GM12878 (cell line): ENCODE measurements around the gene CDH4. TPM values are rescaled to one million over a fixed set of nuclear protein-coding genes. Genes with fewer than 3 reads are reported as not detected.

ENCODE experiments used
- ATAC-seq: fragments of 200-7000 bp; cut with Tn5 transposase; 3 replicates; pipeline ENCODE4 v1.9.1; 2020; ENCODE audit warnings: mild to moderate bottlenecking, moderate library complexity
- BruUV-seq: library from RNA; stranded (reverse); fragments of 400-500 nt; replicated peaks from 2 replicates; lab custom pipeline; 2021; lab: Mats Ljungman, UMichigan
- CTCF ChIA-PET: fragments of 300-600 bp; sonication (Branson Sonifier 250); formaldehyde crosslinking; extraction: SDS; loops from one replicate; lab custom pipeline; 2021; ENCODE audit warnings: inconsistent platforms; lab: Yijun Ruan, JAX
- POLR2A ChIA-PET: fragments of 350-600 bp; formaldehyde crosslinking; extraction: SDS; loops from one replicate; lab custom pipeline; 2021; ENCODE audit warnings: inconsistent platforms; lab: Charles Lee
- RAD21 ChIA-PET: fragments of 300-600 bp; sonication (Branson Sonifier 250); formaldehyde crosslinking; loops from one replicate; lab custom pipeline; 2023; ENCODE audit warnings: antibody characterized with exemption; ENCODE audit not compliant: unreplicated experiment; lab: Charles Lee
- SMC1A ChIA-PET: fragments of 300-600 bp; sonication (Branson Sonifier 250); formaldehyde crosslinking; loops from one replicate; lab custom pipeline; 2023; ENCODE audit not compliant: unreplicated experiment, uncharacterized antibody; lab: Charles Lee
- DNase-seq: peaks from one replicate; pipeline ENCODE4 v3.0.0-alpha.2; 2011; ENCODE audit warnings: low read depth, low spot score
- FAIRE-seq: peaks from 3 replicates; lab custom pipeline; 2011; peaks lifted over from hg19 to GRCh38; lab: Jason Lieb, UNC
- H2AFZ ChIP-seq: 2 replicates; pipeline ENCODE4 v1.6.0; 2011; ENCODE audit warnings: low read depth, low read length, control low read depth; ENCODE audit not compliant: control insufficient read depth
- H3K27ac ChIP-seq: 2 replicates; pipeline ENCODE4 v1.5.1; 2011; ENCODE audit warnings: control low read depth; ENCODE audit not compliant: control insufficient read depth, insufficient read depth
- H3K27me3 ChIP-seq, 2 experiments: replicated peaks in 1 of 2; 2 replicates each; pipeline versions ENCODE4 v1.6.0 to v1.6.1; 2011; ENCODE audit warnings: low read length in 1 of 2; ENCODE audit not compliant: control insufficient read depth in 2 of 2, insufficient read depth in 2 of 2
- H3K36me3 ChIP-seq, 2 experiments: 2 replicates each; pipeline ENCODE4 v1.5.1; 2011; ENCODE audit warnings: low read length in 1 of 2; ENCODE audit not compliant: control insufficient read depth in 2 of 2, insufficient read depth in 2 of 2
- H3K4me1 ChIP-seq: 2 replicates; pipeline ENCODE4 v1.6.1; 2011; ENCODE audit warnings: mild to moderate bottlenecking, low read length, moderate library complexity, mixed read lengths; ENCODE audit not compliant: control insufficient read depth, insufficient read depth
- H3K4me2 ChIP-seq: 2 replicates; pipeline ENCODE4 v1.6.0; 2011; ENCODE audit warnings: control low read depth; ENCODE audit not compliant: control insufficient read depth, insufficient read depth
- H3K4me3 ChIP-seq: fragments of 200-600 bp; sonication (generic); 2 replicates; pipeline ENCODE4 v1.5.1; 2016
- H3K79me2 ChIP-seq: 2 replicates; pipeline ENCODE4 v1.6.0; 2011; ENCODE audit warnings: low read length; ENCODE audit not compliant: control insufficient read depth, insufficient read depth
- H3K9ac ChIP-seq: 2 replicates; pipeline ENCODE4 v1.8.0; 2011; ENCODE audit warnings: low read length, control low read depth, mixed read lengths; ENCODE audit not compliant: control insufficient read depth, insufficient read depth
- H3K9me3 ChIP-seq: replicated peaks from 3 replicates; pipeline ENCODE4 v1.5.1; 2011; ENCODE audit warnings: mild to moderate bottlenecking, low read length; ENCODE audit not compliant: control insufficient read depth, insufficient read depth
- H4K20me1 ChIP-seq: 2 replicates; pipeline ENCODE4 v1.6.0; 2011; ENCODE audit not compliant: control insufficient read depth, insufficient read depth
- EP300 ChIP-seq, 2 experiments: fragments of 150-350 bp in 1 of 2; IDR thresholded peaks; 2 replicates each; pipeline ENCODE4 v1.6.1; 2011 to 2012; ENCODE audit warnings: low read depth in 2 of 2, low read length in 2 of 2, borderline replicate concordance in 1 of 2, improper control_type of control experiment in 1 of 2, inconsistent platforms in 1 of 2; ENCODE audit not compliant: control insufficient read depth in 1 of 2
- NR2C1 ChIP-seq: fragments of 450-650 bp; IDR thresholded peaks from 2 replicates; pipeline ENCODE4 v1.6.1; 2017; ENCODE audit warnings: antibody characterized with exemption, mild to moderate bottlenecking, moderate library complexity
- RFX5 ChIP-seq: IDR thresholded peaks from 2 replicates; pipeline ENCODE4 v1.6.1; 2011; ENCODE audit warnings: low read depth, low read length, improper control_type of control experiment
- RUNX3 ChIP-seq: IDR thresholded peaks from 2 replicates; pipeline ENCODE4 v1.6.1; 2012; ENCODE audit warnings: low read length, inconsistent platforms
- TCF12 ChIP-seq: IDR thresholded peaks from 2 replicates; pipeline ENCODE4 v1.6.1; 2011; ENCODE audit warnings: low read depth, mild to moderate bottlenecking, low read length
- ZNF622 ChIP-seq: fragments of 450-650 bp; IDR thresholded peaks from 2 replicates; pipeline ENCODE4 v1.6.1; 2017; ENCODE audit warnings: mild to moderate bottlenecking, inconsistent platforms
- WGBS: methylation state at CpG from one replicate; pipeline ENCODE4 v1.1.6; 2016; ENCODE audit warnings: low lambda C conversion rate; ENCODE audit not compliant: insufficient replicate concordance, insufficient coverage; ENCODE audit errors: missing lambda C conversion rate; 5-methylcytosine and 5-hydroxymethylcytosine counted together
- in situ Hi-C: fragments of 300-500 bp; cut with MboI; formaldehyde crosslinking; loops from 9 replicates; pipeline ENCODE4 v1.14.3; 2018; ENCODE audit warnings: mixed read lengths
- intact Hi-C: fragments of 100-400 bp; cut with micrococcal nuclease; formaldehyde crosslinking; loops from one replicate; pipeline ENCODE4 v1.14.2; 2022; ENCODE audit not compliant: unreplicated experiment
- polyA plus RNA-seq, 11 experiments: library from polyadenylated mRNA; depleted of rRNA in 4 of 11; unstranded in 6 of 11; stranded (reverse) in 5 of 11; fragments of >200 nt; fragmentation: Nextera tagmentation in 4 of 11; fragmentation: Illumina TruSeq in 1 of 11; extraction: Ambion mirVana in 4 of 11; extraction: Trizol in 1 of 11; gene quantifications; 1 replicate in 1 of 11; 2 replicates in 10 of 11; pipeline versions ENCODE4 v1.2.1 to v1.2.3, GENCODE V29; 2011 to 2016; ENCODE audit warnings: inconsistent platforms in 2 of 11, missing spikeins in 2 of 11, low read depth in 1 of 11
- total RNA-seq, 4 experiments: library from RNA; depleted of rRNA in 3 of 4; stranded (reverse); fragments of >200 nt in 3 of 4; fragmentation: Illumina TruSeq in 1 of 4; extraction: Trizol in 1 of 4; gene quantifications; 2 replicates each; pipeline versions ENCODE4 v1.2.1 to v1.2.3, GENCODE V29; 2013 to 2021
- TF ChIP-seq, protein P1 (sequence below): fragments of 450-650 bp; formaldehyde crosslinking; IDR thresholded peaks from 2 replicates; pipeline ENCODE4 v1.4.0; 2020; ENCODE audit warnings: mild to moderate bottlenecking, moderate library complexity
- TF ChIP-seq, protein P2 (sequence below): fragments of 450-650 bp; formaldehyde crosslinking; IDR thresholded peaks from 2 replicates; pipeline ENCODE4 v1.4.0; 2022; ENCODE audit warnings: mild to moderate bottlenecking, moderate library complexity
- TF ChIP-seq, protein P3 (sequence below): fragments of 450-650 bp; formaldehyde crosslinking; IDR thresholded peaks from 2 replicates; pipeline ENCODE4 v1.5.0; 2022; ENCODE audit warnings: mild to moderate bottlenecking, missing genetic modification characterization

The CDH4 gene
- total and polyA plus RNA-seq, 10 of the 15 experiments (the other 5 are each of a cell fraction or from before 2014, with no cell fraction given): not detected

DNA sequence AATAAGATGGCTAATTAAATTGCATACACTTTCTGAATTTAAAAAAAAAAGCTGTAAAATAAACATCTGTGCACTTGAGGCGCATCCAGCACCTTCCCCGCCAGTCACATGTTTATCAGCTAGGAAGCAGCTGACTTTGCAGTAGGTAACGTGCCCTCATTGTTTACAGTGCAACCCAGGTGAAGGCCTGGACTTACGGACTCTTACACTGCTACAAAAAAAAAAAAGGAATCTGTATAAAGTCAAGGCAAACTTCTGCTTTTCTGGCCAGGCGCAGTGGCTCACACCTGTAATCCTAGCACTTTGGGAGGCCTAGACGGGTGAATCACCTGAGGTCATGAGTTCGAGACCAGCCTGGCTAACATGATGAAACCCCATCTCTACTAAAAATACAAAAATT is 327.8 kb downstream of the CDH4 start (continued):
- TF ChIP-seq TCF12: no peak
- TF ChIP-seq ZNF622: no peak

DNA sequence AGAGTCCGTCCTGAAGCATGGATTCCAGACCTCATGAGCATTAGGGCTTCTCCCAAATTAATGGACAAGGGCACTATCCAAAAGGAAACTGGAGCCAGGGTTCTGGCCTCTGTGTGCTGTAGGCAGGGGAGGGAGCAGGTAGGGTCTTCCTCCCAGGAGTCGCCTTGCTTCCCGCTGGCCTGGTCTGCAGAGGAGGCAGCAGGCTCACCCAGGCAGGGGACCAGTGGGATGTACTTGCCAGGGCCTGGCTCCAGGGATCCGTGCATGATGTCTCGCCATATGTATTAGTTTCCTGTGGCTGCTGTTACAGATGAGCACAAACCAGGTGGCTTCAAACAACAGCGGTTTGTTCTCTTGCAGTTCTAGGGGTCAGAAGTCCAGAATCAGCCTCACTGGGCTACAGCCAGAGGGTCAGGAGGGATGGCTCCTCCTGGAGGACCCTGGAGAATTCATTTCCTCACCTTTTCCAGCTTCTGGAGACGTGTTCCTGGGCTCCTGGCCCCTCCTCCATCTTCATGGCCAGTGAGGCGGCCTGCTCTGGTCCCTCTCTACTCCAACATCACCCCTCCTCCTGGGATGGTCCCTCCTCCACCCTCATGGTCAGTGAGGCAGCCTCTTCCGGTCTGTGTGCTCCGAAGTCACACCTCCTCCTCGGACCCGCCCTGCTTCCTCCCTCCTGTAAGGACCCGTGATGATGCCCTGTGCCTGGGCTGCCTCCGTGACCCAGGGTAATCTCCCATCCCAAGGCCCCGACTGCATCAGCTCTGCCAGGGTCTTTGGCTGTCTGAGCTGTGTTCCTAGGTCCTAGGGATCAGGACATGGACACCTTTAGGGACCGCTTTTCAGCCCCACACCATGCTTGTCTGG is 329.1 kb downstream of the CDH4 start:
- Histone ChIP-seq H3K9me3 (no peaks in the 10 kb centered on the region; the same call in 2 of the 3 replicates), H4K20me1 (no peaks in the 10 kb centered on the region), H3K27ac (no peak overlapping the region), H3K9ac (no peak overlapping the region), H3K4me2 (no peak overlapping the region), H2AFZ (no peak overlapping the region), H3K27me3 (no peaks in the 10 kb centered on the region), H3K4me3 (no peak overlapping the region), H3K36me3 (no peaks in the 10 kb centered on the region), H3K4me1 (no peaks in the 10 kb centered on the region), H3K79me2 (no peaks in the 10 kb centered on the region)
- POLR2A ChIA-PET: no interaction called here
- CTCF ChIA-PET: no interaction called here
- whole genome bisulfite sequencing: 35% methylated on average over 13 of the region's 16 CpGs
- FAIRE-seq (no peak), ATAC-seq (no peak), DNase-seq (no peak)
- RAD21 ChIA-PET: no interaction called here
- in situ Hi-C loops (no loop called here), intact Hi-C loops (no loop called here)
- SMC1A ChIA-PET: no interaction called here
- no TSS peak for BruUV-seq
- no peak for TF ChIP-seq NR2C1
- TF ChIP-seq RFX5: no peak
- TF ChIP-seq, protein P1, sequence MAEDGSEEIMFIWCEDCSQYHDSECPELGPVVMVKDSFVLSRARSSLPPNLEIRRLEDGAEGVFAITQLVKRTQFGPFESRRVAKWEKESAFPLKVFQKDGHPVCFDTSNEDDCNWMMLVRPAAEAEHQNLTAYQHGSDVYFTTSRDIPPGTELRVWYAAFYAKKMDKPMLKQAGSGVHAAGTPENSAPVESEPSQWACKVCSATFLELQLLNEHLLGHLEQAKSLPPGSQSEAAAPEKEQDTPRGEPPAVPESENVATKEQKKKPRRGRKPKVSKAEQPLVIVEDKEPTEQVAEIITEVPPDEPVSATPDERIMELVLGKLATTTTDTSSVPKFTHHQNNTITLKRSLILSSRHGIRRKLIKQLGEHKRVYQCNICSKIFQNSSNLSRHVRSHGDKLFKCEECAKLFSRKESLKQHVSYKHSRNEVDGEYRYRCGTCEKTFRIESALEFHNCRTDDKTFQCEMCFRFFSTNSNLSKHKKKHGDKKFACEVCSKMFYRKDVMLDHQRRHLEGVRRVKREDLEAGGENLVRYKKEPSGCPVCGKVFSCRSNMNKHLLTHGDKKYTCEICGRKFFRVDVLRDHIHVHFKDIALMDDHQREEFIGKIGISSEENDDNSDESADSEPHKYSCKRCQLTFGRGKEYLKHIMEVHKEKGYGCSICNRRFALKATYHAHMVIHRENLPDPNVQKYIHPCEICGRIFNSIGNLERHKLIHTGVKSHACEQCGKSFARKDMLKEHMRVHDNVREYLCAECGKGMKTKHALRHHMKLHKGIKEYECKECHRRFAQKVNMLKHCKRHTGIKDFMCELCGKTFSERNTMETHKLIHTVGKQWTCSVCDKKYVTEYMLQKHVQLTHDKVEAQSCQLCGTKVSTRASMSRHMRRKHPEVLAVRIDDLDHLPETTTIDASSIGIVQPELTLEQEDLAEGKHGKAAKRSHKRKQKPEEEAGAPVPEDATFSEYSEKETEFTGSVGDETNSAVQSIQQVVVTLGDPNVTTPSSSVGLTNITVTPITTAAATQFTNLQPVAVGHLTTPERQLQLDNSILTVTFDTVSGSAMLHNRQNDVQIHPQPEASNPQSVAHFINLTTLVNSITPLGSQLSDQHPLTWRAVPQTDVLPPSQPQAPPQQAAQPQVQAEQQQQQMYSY (CRISPR knock-in tag): no peak
- no peak for TF ChIP-seq EP300 (IDR thresholded peaks at IDR 0.05; ENCODE audit: borderline replicate concordance in 1 of 2, control insufficient read depth in 1 of 2, low read depth in 2 of 2, low read length in 2 of 2)
- TF ChIP-seq, protein P2, sequence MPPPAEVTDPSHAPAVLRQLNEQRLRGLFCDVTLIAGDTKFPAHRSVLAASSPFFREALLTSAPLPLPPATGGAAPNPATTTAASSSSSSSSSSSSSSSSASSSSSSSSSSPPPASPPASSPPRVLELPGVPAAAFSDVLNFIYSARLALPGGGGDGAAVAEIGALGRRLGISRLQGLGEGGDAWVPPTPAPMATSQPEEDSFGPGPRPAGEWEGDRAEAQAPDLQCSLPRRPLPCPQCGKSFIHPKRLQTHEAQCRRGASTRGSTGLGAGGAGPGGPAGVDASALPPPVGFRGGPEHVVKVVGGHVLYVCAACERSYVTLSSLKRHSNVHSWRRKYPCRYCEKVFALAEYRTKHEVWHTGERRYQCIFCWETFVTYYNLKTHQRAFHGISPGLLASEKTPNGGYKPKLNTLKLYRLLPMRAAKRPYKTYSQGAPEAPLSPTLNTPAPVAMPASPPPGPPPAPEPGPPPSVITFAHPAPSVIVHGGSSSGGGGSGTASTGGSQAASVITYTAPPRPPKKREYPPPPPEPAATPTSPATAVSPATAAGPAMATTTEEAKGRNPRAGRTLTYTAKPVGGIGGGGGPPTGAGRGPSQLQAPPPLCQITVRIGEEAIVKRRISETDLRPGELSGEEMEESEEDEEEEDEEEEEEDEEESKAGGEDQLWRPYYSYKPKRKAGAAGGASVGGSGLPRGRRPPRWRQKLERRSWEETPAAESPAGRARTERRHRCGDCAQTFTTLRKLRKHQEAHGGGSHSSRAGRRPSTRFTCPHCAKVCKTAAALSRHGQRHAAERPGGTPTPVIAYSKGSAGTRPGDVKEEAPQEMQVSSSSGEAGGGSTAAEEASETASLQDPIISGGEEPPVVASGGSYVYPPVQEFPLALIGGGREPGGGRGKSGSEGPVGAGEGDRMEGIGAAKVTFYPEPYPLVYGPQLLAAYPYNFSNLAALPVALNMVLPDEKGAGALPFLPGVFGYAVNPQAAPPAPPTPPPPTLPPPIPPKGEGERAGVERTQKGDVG: no peak
- TF ChIP-seq RUNX3: no peak
- TF ChIP-seq, protein P3, sequence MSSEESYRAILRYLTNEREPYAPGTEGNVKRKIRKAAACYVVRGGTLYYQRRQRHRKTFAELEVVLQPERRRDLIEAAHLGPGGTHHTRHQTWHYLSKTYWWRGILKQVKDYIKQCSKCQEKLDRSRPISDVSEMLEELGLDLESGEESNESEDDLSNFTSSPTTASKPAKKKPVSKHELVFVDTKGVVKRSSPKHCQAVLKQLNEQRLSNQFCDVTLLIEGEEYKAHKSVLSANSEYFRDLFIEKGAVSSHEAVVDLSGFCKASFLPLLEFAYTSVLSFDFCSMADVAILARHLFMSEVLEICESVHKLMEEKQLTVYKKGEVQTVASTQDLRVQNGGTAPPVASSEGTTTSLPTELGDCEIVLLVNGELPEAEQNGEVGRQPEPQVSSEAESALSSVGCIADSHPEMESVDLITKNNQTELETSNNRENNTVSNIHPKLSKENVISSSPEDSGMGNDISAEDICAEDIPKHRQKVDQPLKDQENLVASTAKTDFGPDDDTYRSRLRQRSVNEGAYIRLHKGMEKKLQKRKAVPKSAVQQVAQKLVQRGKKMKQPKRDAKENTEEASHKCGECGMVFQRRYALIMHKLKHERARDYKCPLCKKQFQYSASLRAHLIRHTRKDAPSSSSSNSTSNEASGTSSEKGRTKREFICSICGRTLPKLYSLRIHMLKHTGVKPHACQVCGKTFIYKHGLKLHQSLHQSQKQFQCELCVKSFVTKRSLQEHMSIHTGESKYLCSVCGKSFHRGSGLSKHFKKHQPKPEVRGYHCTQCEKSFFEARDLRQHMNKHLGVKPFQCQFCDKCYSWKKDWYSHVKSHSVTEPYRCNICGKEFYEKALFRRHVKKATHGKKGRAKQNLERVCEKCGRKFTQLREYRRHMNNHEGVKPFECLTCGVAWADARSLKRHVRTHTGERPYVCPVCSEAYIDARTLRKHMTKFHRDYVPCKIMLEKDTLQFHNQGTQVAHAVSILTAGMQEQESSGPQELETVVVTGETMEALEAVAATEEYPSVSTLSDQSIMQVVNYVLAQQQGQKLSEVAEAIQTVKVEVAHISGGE (CRISPR knock-in tag): no peak
